Measurements from ENCODE around the gene SLC6A9. TPM values are rescaled to one million over a fixed set of nuclear protein-coding genes. Genes with fewer than 3 reads are reported as not detected.

SLC6A9 gene
- total and polyA plus RNA-seq, 2 experiments from 2014 or later, result 14.4 to 20.0 TPM

DNA sequence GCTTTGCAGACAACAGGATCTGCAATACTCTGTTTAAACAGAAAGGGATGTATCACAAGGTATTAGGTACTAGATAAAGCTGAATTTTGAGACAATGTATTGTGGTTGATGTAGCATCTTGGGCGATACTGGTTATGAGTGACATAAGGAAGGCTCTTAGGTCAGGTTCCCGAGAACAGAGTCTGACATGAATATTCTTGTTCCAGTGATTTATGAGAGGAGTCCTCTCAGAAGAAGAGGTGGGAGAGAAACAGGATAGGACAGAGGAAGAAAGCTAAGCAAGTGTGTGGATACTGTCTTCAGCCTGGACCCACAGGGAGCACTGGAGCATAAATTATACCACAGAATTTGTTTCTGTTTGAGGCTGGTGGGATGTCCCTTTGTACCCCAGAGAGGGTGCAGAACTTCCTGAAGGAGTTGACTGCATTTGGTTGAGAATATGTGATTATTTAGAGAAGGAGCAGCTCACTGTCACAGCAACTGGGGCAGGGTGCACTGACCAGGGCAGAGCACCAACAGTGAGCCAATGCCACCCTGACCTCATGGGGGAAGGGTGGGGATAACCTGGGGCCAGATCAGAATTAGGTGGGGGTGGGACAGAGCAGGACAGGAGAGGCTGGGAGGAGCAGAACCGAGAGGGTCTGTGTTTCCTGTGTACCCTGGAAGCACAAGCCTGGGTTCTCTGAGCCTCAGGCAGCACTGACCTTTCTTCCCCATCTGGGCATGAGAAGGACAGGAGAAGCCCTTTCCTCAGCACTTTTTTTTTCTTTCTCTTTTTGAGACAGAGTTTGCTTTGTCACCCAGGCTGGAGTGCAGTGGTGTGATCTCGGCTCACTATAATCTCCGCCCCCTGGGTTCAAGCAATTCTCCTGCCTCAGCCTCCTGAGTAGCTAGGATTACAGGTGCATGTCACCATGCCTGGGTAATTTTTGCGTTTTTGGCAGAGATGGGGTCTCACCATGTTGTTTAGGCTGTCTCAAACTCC, 36.3 kb upstream of the SLC6A9 start:
- Histone ChIP-seq H3K79me2 (replicated peaks; ENCODE audit: insufficient read depth) (no peaks in the 10 kb centered on the region), H4K20me1 (replicated peaks; ENCODE audit: insufficient read depth) (no peaks in the 10 kb centered on the region), H3K4me2 (no peak overlapping the region), H3K4me3 (no peak overlapping the region), H3K27ac (ENCODE audit: low read depth) (no peak overlapping the region), H3K36me3 (ENCODE audit: insufficient read depth) (no peaks in the 10 kb centered on the region), H2AFZ (no peak overlapping the region), H3K9me2 (ENCODE audit: insufficient read depth) (no peaks in the 10 kb centered on the region), H3K27me3 (ENCODE audit: insufficient read depth) (peaks cover 3% of the 10 kb centered on the region; the same call in 1 of the 2 replicates), H3K4me1 (ENCODE audit: insufficient read depth) (no peaks in the 10 kb centered on the region), H3F3A (replicated peaks; ENCODE audit: low read depth) (no peaks in the 10 kb centered on the region)
- TF ChIP-seq JUNB (IDR thresholded peaks at IDR 0.05; ENCODE audit: unreplicated experiment), result no peak
- TF ChIP-seq STAT1 (IDR thresholded peaks at IDR 0.05; ENCODE audit: unreplicated experiment), result no peak
- no peak for TF ChIP-seq NANOG (IDR thresholded peaks at IDR 0.05; ENCODE audit: borderline replicate concordance)
- TF ChIP-seq, protein P1, sequence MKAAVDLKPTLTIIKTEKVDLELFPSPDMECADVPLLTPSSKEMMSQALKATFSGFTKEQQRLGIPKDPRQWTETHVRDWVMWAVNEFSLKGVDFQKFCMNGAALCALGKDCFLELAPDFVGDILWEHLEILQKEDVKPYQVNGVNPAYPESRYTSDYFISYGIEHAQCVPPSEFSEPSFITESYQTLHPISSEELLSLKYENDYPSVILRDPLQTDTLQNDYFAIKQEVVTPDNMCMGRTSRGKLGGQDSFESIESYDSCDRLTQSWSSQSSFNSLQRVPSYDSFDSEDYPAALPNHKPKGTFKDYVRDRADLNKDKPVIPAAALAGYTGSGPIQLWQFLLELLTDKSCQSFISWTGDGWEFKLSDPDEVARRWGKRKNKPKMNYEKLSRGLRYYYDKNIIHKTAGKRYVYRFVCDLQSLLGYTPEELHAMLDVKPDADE (IDR thresholded peaks at IDR 0.05), result no peak
- no peak for TF ChIP-seq POLR2AphosphoS5 (IDR thresholded peaks at IDR 0.05; ENCODE audit: low read depth)
- TF ChIP-seq CREB1 (CRISPR knock-in tag; IDR thresholded peaks at IDR 0.05; ENCODE audit: low read depth), result no peak
- TF ChIP-seq, protein P2, sequence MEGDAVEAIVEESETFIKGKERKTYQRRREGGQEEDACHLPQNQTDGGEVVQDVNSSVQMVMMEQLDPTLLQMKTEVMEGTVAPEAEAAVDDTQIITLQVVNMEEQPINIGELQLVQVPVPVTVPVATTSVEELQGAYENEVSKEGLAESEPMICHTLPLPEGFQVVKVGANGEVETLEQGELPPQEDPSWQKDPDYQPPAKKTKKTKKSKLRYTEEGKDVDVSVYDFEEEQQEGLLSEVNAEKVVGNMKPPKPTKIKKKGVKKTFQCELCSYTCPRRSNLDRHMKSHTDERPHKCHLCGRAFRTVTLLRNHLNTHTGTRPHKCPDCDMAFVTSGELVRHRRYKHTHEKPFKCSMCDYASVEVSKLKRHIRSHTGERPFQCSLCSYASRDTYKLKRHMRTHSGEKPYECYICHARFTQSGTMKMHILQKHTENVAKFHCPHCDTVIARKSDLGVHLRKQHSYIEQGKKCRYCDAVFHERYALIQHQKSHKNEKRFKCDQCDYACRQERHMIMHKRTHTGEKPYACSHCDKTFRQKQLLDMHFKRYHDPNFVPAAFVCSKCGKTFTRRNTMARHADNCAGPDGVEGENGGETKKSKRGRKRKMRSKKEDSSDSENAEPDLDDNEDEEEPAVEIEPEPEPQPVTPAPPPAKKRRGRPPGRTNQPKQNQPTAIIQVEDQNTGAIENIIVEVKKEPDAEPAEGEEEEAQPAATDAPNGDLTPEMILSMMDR (conservative IDR thresholded peaks at IDR 0.05; ENCODE audit: low read depth in 2 of 2), result no peak
- TF ChIP-seq, protein P3, sequence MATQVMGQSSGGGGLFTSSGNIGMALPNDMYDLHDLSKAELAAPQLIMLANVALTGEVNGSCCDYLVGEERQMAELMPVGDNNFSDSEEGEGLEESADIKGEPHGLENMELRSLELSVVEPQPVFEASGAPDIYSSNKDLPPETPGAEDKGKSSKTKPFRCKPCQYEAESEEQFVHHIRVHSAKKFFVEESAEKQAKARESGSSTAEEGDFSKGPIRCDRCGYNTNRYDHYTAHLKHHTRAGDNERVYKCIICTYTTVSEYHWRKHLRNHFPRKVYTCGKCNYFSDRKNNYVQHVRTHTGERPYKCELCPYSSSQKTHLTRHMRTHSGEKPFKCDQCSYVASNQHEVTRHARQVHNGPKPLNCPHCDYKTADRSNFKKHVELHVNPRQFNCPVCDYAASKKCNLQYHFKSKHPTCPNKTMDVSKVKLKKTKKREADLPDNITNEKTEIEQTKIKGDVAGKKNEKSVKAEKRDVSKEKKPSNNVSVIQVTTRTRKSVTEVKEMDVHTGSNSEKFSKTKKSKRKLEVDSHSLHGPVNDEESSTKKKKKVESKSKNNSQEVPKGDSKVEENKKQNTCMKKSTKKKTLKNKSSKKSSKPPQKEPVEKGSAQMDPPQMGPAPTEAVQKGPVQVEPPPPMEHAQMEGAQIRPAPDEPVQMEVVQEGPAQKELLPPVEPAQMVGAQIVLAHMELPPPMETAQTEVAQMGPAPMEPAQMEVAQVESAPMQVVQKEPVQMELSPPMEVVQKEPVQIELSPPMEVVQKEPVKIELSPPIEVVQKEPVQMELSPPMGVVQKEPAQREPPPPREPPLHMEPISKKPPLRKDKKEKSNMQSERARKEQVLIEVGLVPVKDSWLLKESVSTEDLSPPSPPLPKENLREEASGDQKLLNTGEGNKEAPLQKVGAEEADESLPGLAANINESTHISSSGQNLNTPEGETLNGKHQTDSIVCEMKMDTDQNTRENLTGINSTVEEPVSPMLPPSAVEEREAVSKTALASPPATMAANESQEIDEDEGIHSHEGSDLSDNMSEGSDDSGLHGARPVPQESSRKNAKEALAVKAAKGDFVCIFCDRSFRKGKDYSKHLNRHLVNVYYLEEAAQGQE (IDR thresholded peaks at IDR 0.05; ENCODE audit: unreplicated experiment), result no peak
- TF ChIP-seq EZH2phosphoT487 (IDR thresholded peaks at IDR 0.05; ENCODE audit: unreplicated experiment), result no peak
- Mint-ChIP-seq H3K27ac (no peak overlapping the region), H3K27me3 (ENCODE audit: insufficient read depth, low read depth, poor library complexity) (peaks cover 2% of the 10 kb centered on the region), H3K4me3 (no peak overlapping the region), H3K4me1 (peaks cover 17% of the 10 kb centered on the region), H3K9me3 (0 out of 3 replicates have a peak, but pooled peaks cover 3% of the 10 kb centered on the region), H3K36me3 (ENCODE audit: low read depth) (no peaks in the 10 kb centered on the region)
- ATAC-seq, result no peak
- no peak for DNase-seq (ENCODE audit: low spot score)

All from GM23338 (cell line).